ENCODE results near the gene DYNC2I2.
A peak's percentile ranks its signal among the peaks of the same experiment; 100 is the strongest.

Gene DYNC2I2

DNA sequence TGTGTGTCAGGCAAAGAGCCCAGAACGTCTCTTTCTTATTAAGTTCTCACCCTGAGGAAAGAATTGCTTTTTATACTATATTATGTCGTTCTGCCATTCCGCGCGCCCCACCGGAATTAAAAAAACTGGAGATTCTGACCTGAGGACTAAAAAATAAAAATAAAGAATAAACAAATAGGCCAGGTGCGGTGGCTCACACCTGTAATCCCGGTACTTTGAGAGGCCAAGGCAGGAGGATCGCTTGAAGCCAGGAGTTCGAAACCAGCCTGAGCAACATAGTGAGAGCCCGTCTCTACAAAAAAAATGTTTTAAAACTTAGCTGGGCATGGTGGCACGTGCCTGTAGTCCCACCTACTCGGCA is 677 bp upstream of the DYNC2I2 start:
- Histone ChIP-seq H3K4me2 (ENCODE audit: low read depth, low read length, poor library complexity, severe bottlenecking) (peak overlapping the region; percentile 67), H2AFZ (ENCODE audit: low read length) (peak overlapping the region; percentile 96), H3K9ac (ENCODE audit: low read depth, low read length, poor library complexity, severe bottlenecking) (peak overlapping the region; percentile 84), H3K36me3 (ENCODE audit: insufficient read depth, low read length) (no peaks in the 10 kb centered on the region), H3K4me3 (ENCODE audit: low read length, poor library complexity, severe bottlenecking) (peak overlapping the region; percentile 75), H3K9me2 (replicated peaks; ENCODE audit: low read depth, low read length) (no peaks in the 10 kb centered on the region), H3K27me3 (ENCODE audit: insufficient read depth, low read length, poor library complexity, severe bottlenecking) (no peaks in the 10 kb centered on the region), H3K79me2 (ENCODE audit: insufficient read depth, low read length) (no peaks in the 10 kb centered on the region), H3F3A (ENCODE audit: low read depth) (no peaks in the 10 kb centered on the region), H3K9me3 (ENCODE audit: insufficient read depth, low read depth, low read length) (no peaks in the 10 kb centered on the region), H3K4me1 (ENCODE audit: insufficient read depth, low read length, poor library complexity, severe bottlenecking) (no peaks in the 10 kb centered on the region), H4K20me1 (ENCODE audit: insufficient read depth, low read length, poor library complexity, severe bottlenecking) (no peaks in the 10 kb centered on the region)
- TF ChIP-seq CTCF (conservative IDR thresholded peaks at IDR 0.05; ENCODE audit: low read length), result no peak
- TF ChIP-seq EZH2phosphoT487 (IDR thresholded peaks at IDR 0.05; ENCODE audit: borderline replicate concordance), result no peak

DNA sequence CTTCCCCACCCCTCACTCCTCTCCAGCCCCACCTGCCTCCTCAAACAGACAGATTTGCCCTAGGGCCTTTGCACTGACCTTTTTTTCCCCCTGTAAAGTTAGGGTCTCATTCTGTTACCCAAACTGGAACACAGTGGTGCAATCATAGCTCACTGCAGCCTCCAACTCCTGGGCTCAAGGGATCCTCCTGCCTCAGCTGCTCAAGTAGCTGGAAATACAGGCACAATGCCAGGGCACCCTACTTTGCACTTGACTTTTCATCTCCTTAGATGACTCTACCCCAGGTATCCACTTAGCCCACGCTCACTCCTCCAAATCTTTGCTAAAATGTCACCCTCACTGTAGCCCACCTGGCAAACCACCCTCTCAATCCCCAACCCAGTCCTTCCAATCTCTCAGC is 2.2 kb downstream of the DYNC2I2 start:
- H2AFZ ChIP-seq (ENCODE audit: low read length), result no peak overlapping the region
- H3K9me2 ChIP-seq (replicated peaks; ENCODE audit: low read depth, low read length), result no peaks in the 10 kb centered on the region
- H3K4me1 ChIP-seq (ENCODE audit: insufficient read depth, low read length, poor library complexity, severe bottlenecking), result no peaks in the 10 kb centered on the region
- H3K27me3 ChIP-seq (ENCODE audit: insufficient read depth, low read length, poor library complexity, severe bottlenecking), result no peaks in the 10 kb centered on the region
- no peaks in the 10 kb centered on the region for H4K20me1 ChIP-seq (ENCODE audit: insufficient read depth, low read length, poor library complexity, severe bottlenecking)
- H3K9ac ChIP-seq (ENCODE audit: low read depth, low read length, poor library complexity, severe bottlenecking), result no peak overlapping the region
- no peaks in the 10 kb centered on the region for H3K9me3 ChIP-seq (ENCODE audit: insufficient read depth, low read depth, low read length)
- TF ChIP-seq EZH2phosphoT487 (IDR thresholded peaks at IDR 0.05; ENCODE audit: borderline replicate concordance) (no peak), CTCF (conservative IDR thresholded peaks at IDR 0.05; ENCODE audit: low read length) (no peak)
- H3K4me2 ChIP-seq (ENCODE audit: low read depth, low read length, poor library complexity, severe bottlenecking), result no peak overlapping the region
- no peaks in the 10 kb centered on the region for H3K79me2 ChIP-seq (ENCODE audit: insufficient read depth, low read length)
- H3F3A ChIP-seq (ENCODE audit: low read depth), result no peaks in the 10 kb centered on the region
- H3K4me3 ChIP-seq (ENCODE audit: low read length, poor library complexity, severe bottlenecking), result no peak overlapping the region
- H3K36me3 ChIP-seq (ENCODE audit: insufficient read depth, low read length), result no peaks in the 10 kb centered on the region

DNA sequence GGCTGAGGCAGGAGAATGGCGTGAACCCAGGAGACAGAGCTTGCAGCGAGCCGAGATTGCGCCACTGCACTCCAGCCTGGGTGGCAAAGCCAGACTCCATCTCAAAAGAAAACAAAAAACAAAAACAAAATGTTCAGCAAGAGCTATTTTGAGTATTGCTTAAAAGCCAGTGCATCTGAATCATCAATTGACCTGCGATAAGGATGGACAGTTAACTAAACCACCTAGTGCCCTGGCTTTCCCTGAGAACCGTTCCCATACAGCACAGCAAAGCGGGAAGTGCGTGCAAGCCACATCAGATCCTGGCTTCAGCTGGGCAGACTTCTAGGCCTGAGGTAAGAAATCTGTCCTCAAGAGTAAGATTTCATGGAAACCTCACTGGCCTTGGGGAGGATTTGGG is 2.7 kb downstream of the DYNC2I2 start:
- Histone ChIP-seq H3K9ac (ENCODE audit: low read depth, low read length, poor library complexity, severe bottlenecking) (no peak overlapping the region), H3K4me2 (ENCODE audit: low read depth, low read length, poor library complexity, severe bottlenecking) (no peak overlapping the region), H3K27me3 (ENCODE audit: insufficient read depth, low read length, poor library complexity, severe bottlenecking) (no peaks in the 10 kb centered on the region)

More for the DNA sequence above, 2.7 kb downstream of the DYNC2I2 start:
- Histone ChIP-seq H3K79me2 (ENCODE audit: insufficient read depth, low read length) (no peaks in the 10 kb centered on the region), H3K4me3 (ENCODE audit: low read length, poor library complexity, severe bottlenecking) (no peak overlapping the region), H2AFZ (ENCODE audit: low read length) (no peak overlapping the region), H3K4me1 (ENCODE audit: insufficient read depth, low read length, poor library complexity, severe bottlenecking) (no peaks in the 10 kb centered on the region), H3K9me3 (ENCODE audit: insufficient read depth, low read depth, low read length) (no peaks in the 10 kb centered on the region), H3K36me3 (ENCODE audit: insufficient read depth, low read length) (no peaks in the 10 kb centered on the region), H4K20me1 (ENCODE audit: insufficient read depth, low read length, poor library complexity, severe bottlenecking) (no peaks in the 10 kb centered on the region), H3F3A (ENCODE audit: low read depth) (no peaks in the 10 kb centered on the region), H3K9me2 (replicated peaks; ENCODE audit: low read depth, low read length) (no peaks in the 10 kb centered on the region)
- TF ChIP-seq EZH2phosphoT487 (IDR thresholded peaks at IDR 0.05; ENCODE audit: borderline replicate concordance) (no peak), CTCF (conservative IDR thresholded peaks at IDR 0.05; ENCODE audit: low read length) (no peak)
